ENCODE measurements around the gene AFTPH.

DNA sequence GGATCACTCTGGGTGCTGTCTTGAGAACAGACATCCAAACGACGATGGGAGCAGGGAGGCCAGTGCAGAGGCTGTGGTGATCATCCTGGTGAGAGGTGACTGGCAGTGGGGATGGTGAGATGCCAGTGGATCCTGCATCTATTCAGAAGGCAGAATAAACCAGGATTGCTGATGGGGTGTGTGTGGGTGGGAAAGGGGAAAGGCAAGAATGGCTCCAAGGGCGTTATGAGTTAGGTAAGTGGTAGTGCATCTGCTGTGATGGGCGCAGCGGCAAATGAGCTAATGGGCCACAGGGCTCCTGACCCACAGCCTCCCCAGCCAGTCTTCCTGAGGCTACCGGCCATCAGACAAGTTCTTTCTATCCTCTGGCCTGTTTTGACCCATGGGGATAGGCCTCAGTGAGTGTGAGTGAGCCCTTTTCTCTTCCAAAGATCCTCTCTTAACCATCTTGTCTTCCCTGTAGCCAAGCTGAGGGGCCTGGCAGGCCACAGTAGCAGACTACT lies 100.0 kb downstream of the AFTPH start:
- TF ChIP-seq POLR2A (IDR thresholded peaks at IDR 0.05) (no peak), CTCF (IDR thresholded peaks at IDR 0.05) (no peak), EP300 (IDR thresholded peaks at IDR 0.05) (no peak)
